PC-3 (cell line): Measurements from ENCODE around the gene ZMIZ1. TPM values are rescaled to one million over a fixed set of nuclear protein-coding genes. Genes with fewer than 3 reads are reported as not detected.
A peak's percentile ranks its signal among the peaks of the same experiment; 100 is the strongest.

Experiments
- ATAC-seq: fragments of 200-7000 bp; cut with Tn5 transposase; 2 replicates; pipeline ENCODE4 v1.9.1; 2020; ENCODE audit warnings: mild to moderate bottlenecking, moderate library complexity
- BruUV-seq: library from RNA; stranded (reverse); fragments of 400-500 nt; replicated peaks from 2 replicates; lab custom pipeline; 2021; lab: Mats Ljungman, UMichigan
- CTCF ChIA-PET: fragments of 300-600 bp; sonication (Branson Sonifier 250); formaldehyde crosslinking; loops from one replicate; lab custom pipeline; 2022; ENCODE audit warnings: antibody characterized with exemption; lab: Charles Lee
- POLR2A ChIA-PET: fragments of 300-600 bp; sonication (Branson Sonifier 250); formaldehyde crosslinking; loops from one replicate; lab custom pipeline; 2022; ENCODE audit warnings: antibody characterized with exemption; ENCODE audit not compliant: unreplicated experiment; lab: Charles Lee
- DNase-seq: peaks from one replicate; pipeline ENCODE4 v3.0.0-alpha.2; 2015
- H2AFZ ChIP-seq: fragments of 300-600 bp; sonication (generic); 2 replicates; pipeline ENCODE4 v1.6.0; 2016; ENCODE audit warnings: antibody characterized with exemption, low read length
- H3F3A ChIP-seq: fragments of 300-600 bp; sonication (generic); one replicate; pipeline ENCODE4 v1.6.0; 2017; ENCODE audit warnings: antibody characterized with exemption, low read length, control low read depth, mild to moderate bottlenecking; ENCODE audit not compliant: unreplicated experiment
- H3K27ac ChIP-seq: fragments of 300-600 bp; sonication (generic); 2 replicates; pipeline ENCODE4 v1.5.1; 2016; ENCODE audit warnings: mild to moderate bottlenecking, low read length
- H3K27me3 ChIP-seq: fragments of 300-600 bp; sonication (generic); 2 replicates; pipeline ENCODE4 v1.6.1; 2016; ENCODE audit warnings: low read length, mixed read lengths
- H3K36me3 ChIP-seq: fragments of 300-600 bp; sonication (generic); 2 replicates; pipeline ENCODE4 v1.6.1; 2016; ENCODE audit warnings: low read depth, mixed run types, low read length, mixed read lengths
- H3K4me1 ChIP-seq: fragments of 300-600 bp; sonication (generic); 2 replicates; pipeline ENCODE4 v1.5.1; 2016; ENCODE audit warnings: low read length; ENCODE audit not compliant: insufficient read depth
- H3K4me2 ChIP-seq: fragments of 300-600 bp; sonication (generic); 2 replicates; pipeline ENCODE4 v1.6.0; 2016; ENCODE audit warnings: low read length
- H3K4me3 ChIP-seq: fragments of 300-600 bp; sonication (generic); 2 replicates; pipeline ENCODE4 v1.5.1; 2016; ENCODE audit warnings: mild to moderate bottlenecking, low read length, mixed read lengths
- H3K79me2 ChIP-seq: fragments of 300-600 bp; sonication (generic); 2 replicates; pipeline ENCODE4 v1.6.1; 2017; ENCODE audit warnings: low read length, mixed read lengths
- H3K9ac ChIP-seq: fragments of 300-600 bp; sonication (generic); 2 replicates; pipeline ENCODE4 v1.6.0; 2016; ENCODE audit warnings: mild to moderate bottlenecking, low read length
- H3K9me2 ChIP-seq: fragments of 300-600 bp; sonication (generic); replicated peaks from 2 replicates; pipeline ENCODE4 v1.6.1; 2016; ENCODE audit warnings: mixed run types, low read length, mixed read lengths
- H3K9me3 ChIP-seq: fragments of 300-600 bp; sonication (generic); 2 replicates; pipeline ENCODE4 v1.6.1; 2016; ENCODE audit warnings: low read length, mixed read lengths
- H4K20me1 ChIP-seq: fragments of 300-600 bp; sonication (generic); 2 replicates; pipeline ENCODE4 v1.6.1; 2016; ENCODE audit warnings: low read length, mixed read lengths
- EZH2 ChIP-seq: fragments of 300-600 bp; sonication (generic); IDR thresholded peaks from one replicate; pipeline ENCODE4 v1.6.1; 2017; ENCODE audit warnings: antibody characterized with exemption, mild to moderate bottlenecking, low read length; ENCODE audit not compliant: unreplicated experiment
- EZH2phosphoT487 ChIP-seq: fragments of 300-600 bp; sonication (generic); IDR thresholded peaks from 2 replicates; pipeline ENCODE4 v1.6.1; 2018; ENCODE audit warnings: mild to moderate bottlenecking, antibody characterized with exemption, low read length, borderline replicate concordance
- intact Hi-C: fragments of 100-400 bp; cut with micrococcal nuclease; formaldehyde crosslinking; loops from 2 replicates; pipeline ENCODE4 v1.9.0; 2023
- total RNA-seq: library from RNA; depleted of rRNA; stranded (reverse); fragments of >200 nt; gene quantifications from 2 replicates; pipeline ENCODE4 v1.2.3, GENCODE V29; 2014
- TF ChIP-seq, protein P1 (sequence below): fragments of 300-600 bp; sonication (generic); conservative IDR thresholded peaks from 2 replicates; pipeline ENCODE4 v1.5.1; 2017; ENCODE audit warnings: antibody characterized with exemption, low read depth, mild to moderate bottlenecking, low read length

ZMIZ1 gene
- total RNA-seq, 1 experiment from 2014 or later = 55.4 TPM

DNA sequence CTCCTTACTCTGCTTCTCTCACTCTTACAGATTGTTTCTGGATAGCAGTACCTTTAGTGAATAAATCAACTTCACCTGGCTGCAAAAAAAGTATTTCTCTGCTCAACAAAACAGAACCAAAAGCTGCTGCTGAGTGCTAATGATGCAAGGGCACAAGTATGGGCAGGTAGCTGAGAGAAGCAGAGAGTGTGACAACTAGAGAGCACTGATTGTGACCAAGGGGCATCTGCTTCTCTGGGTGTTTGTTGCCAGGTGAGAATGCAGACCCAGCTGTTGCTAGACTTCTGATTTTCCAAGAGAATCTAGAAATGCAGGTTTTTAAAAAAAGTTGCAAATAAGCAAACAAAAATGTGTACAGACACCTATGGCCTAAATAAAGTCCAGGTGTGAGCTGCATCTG lies 253.2 kb downstream of the ZMIZ1 start:
- Histone ChIP-seq H4K20me1 (no peaks in the 10 kb centered on the region), H3K4me2 (peak overlapping the region; percentile 7; the same call in 1 of the 2 replicates), H3K27ac (peak overlapping the region; percentile 69), H3K4me1 (peaks cover 61% of the 10 kb centered on the region), H3K9ac (peak overlapping the region; percentile 7), H3K27me3 (no peaks in the 10 kb centered on the region), H3K9me2 (no peaks in the 10 kb centered on the region), H2AFZ (no peak overlapping the region), H3K36me3 (no peaks in the 10 kb centered on the region), H3F3A (peaks cover 13% of the 10 kb centered on the region), H3K9me3 (no peaks in the 10 kb centered on the region), H3K79me2 (no peaks in the 10 kb centered on the region), H3K4me3 (no peak overlapping the region)
- TF ChIP-seq EZH2 (no peak), EZH2phosphoT487 (no peak)
- TF ChIP-seq, protein P1, sequence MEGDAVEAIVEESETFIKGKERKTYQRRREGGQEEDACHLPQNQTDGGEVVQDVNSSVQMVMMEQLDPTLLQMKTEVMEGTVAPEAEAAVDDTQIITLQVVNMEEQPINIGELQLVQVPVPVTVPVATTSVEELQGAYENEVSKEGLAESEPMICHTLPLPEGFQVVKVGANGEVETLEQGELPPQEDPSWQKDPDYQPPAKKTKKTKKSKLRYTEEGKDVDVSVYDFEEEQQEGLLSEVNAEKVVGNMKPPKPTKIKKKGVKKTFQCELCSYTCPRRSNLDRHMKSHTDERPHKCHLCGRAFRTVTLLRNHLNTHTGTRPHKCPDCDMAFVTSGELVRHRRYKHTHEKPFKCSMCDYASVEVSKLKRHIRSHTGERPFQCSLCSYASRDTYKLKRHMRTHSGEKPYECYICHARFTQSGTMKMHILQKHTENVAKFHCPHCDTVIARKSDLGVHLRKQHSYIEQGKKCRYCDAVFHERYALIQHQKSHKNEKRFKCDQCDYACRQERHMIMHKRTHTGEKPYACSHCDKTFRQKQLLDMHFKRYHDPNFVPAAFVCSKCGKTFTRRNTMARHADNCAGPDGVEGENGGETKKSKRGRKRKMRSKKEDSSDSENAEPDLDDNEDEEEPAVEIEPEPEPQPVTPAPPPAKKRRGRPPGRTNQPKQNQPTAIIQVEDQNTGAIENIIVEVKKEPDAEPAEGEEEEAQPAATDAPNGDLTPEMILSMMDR = no peak
- CTCF ChIA-PET = no interaction called here
- DNase-seq = peak; percentile 44
- no peak for ATAC-seq
- POLR2A ChIA-PET = interaction anchor here (0.7 kb wide), 1 partner anchor 83 kb away, joined by 3 read pairs; no protein-coding TSS in a partner anchor
- intact Hi-C loops = loop anchor here (10.0 kb wide), 1 partner anchor 347 kb away; no protein-coding TSS in a partner anchor
- no TSS peak for BruUV-seq

DNA sequence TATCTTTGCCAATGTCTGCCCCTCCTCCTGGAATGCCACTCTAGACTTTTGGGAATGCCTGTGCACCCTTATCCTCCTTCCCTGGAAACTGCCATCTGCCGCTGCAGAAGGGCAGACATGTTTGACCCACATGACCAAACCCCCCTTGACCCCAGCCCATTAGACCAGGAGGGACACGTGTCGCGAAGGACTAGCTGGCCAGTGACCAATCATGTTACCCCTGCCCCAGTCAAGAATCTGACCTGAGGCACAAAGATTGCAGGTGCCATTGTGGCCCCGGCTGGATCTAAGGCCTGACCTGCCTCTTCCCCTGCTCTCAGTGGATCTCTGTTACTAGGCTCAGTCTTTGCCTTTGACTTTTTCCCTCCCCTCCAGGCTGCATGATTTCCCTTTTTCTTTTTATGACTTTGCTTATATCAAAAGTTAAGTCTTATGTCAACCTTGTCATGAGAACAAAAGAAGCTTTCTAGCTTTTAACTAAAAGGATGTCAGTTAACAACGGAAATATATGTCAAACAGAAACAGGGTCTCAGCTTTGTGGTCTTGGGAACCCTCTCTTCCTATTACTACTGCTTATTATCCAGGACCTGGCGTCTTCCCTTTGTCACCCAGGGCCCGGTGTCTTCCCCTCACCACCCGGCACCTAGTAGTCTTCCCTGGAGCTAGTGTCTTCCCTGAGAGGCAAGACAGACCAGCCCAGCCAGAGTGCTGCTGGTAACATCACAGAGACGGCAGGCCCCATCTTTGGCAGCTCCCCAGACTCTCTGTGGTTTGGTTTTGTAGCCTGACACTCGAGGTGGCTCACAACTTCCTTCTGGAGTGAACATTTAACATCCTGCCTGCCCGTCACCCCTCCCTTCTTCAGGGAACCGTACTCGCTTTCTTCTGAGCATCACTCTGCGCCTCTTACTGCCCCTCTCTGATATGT lies 254.1 kb downstream of the ZMIZ1 start:
- no peaks in the 10 kb centered on the region for H3K79me2 ChIP-seq
- DNase-seq (peak; percentile 100), ATAC-seq (peak; percentile 80)
- H3K27ac ChIP-seq = peak overlapping the region; percentile 69
- peak overlapping the region; percentile 9 for H2AFZ ChIP-seq
- BruUV-seq = no TSS peak
- intact Hi-C loops = loop anchor here (10.0 kb wide), 1 partner anchor 348 kb away; no protein-coding TSS in a partner anchor
- H3K4me3 ChIP-seq = no peak overlapping the region
- H3K4me1 ChIP-seq = peaks cover 52% of the 10 kb centered on the region
- POLR2A ChIA-PET = interaction anchor here (0.5 to 0.7 kb wide), 2 partner anchors 84 to 163 kb away, joined by 3 to 4 read pairs; no protein-coding TSS in a partner anchor
- H3K27me3 ChIP-seq = no peaks in the 10 kb centered on the region
- H3K4me2 ChIP-seq = peak overlapping the region; percentile 31
- H3K9me3 ChIP-seq = no peaks in the 10 kb centered on the region
- H3K9me2 ChIP-seq = no peaks in the 10 kb centered on the region
- no peaks in the 10 kb centered on the region for H4K20me1 ChIP-seq
- TF ChIP-seq, protein P1 = no peak
- TF ChIP-seq EZH2phosphoT487 (no peak), EZH2 (no peak)
- CTCF ChIA-PET = interaction anchor here (1.2 kb wide), 1 partner anchor 9 kb away, joined by 3 read pairs; no protein-coding TSS in a partner anchor
- H3F3A ChIP-seq = peaks cover 13% of the 10 kb centered on the region
- H3K9ac ChIP-seq = peak overlapping the region; percentile 13
- no peaks in the 10 kb centered on the region for H3K36me3 ChIP-seq
